GM21576 (cell line): Measurements from ENCODE around the gene ACER1.
A peak's percentile ranks its signal among the peaks of the same experiment; 100 is the strongest.
"Not testable (repeated sequence)": the region's sequence is repeated elsewhere in the genome, so short reads cannot be mapped to it uniquely, and the experiment has no call there.

Experiments
- ATAC-seq: cut with Tn5 transposase; IDR thresholded peaks from one replicate; pipeline ENCODE4 v1.9.1; 2021; ENCODE audit warnings: mild to moderate bottlenecking, moderate library complexity; ENCODE audit not compliant: unreplicated experiment

The ACER1 gene

DNA sequence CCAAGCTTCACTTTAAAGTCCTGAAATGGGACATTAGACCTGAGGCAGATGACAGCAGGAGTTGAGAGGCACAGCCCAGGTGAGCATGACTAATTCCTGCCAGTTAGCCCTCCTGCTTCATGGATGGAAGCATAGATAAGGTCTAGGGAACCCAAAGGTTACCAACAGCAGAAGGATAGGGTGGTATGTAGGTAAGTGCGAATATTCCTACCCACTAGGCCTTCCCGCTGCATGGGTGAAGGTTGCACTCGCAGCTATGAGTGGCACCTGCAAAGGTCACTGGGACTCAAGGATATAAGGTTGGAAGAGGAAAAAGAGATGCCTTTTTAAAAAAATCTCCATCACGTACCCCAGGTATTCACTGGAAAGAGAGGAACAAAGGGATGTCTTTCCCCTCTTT, 41.4 kb downstream of the ACER1 start:
- no peak for ATAC-seq

DNA sequence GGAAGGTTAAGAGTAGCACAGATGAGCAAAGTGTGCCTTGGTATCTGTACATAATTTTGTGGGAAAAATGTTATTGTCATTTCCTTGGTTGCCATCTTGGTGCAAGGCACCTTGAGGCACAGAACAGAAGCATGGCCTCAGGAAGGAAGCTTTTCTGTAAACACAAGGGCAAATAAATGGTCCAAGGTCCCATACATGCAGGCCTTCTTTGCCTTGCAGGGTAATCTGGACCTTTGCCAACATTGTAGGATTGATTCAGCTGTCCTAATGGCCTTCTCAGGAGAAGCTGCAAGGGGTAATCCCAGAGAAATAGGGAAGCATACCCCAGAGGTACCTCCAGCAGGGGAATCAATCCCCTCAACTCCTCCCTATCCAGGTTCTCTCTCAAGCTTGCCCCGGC, 44.7 kb downstream of the ACER1 start:
- ATAC-seq: no peak

DNA sequence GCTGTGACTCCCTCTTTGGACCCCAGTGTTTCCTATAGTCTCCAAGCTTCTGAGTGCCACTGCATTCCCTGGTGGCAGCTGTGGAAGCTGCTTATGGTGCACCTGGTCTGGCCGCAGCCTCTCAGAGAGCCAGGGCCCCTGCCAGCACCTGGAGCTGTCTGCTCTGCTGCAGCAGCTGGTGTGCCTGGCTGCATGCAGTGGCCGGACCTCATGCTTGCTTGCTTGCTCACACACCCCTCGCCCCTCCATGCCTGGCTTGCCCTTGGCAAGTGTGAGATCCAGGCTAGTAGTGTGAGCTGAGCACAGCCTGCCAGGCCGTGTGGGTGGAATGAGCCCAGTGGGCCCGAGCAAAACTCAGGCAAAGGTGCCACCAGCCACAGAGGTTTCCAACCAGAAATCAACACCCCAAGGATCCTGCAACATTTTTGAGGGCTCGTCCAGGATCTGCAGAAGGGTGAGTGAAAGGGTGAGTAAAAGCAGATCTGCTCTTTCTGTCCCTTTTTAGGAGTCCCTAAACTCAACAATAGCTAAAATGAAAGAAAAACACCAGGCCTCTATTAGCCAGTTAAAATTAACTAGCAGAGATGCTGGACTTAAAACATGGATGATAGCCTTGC, 46.0 kb downstream of the ACER1 start:
- no peak for ATAC-seq

DNA sequence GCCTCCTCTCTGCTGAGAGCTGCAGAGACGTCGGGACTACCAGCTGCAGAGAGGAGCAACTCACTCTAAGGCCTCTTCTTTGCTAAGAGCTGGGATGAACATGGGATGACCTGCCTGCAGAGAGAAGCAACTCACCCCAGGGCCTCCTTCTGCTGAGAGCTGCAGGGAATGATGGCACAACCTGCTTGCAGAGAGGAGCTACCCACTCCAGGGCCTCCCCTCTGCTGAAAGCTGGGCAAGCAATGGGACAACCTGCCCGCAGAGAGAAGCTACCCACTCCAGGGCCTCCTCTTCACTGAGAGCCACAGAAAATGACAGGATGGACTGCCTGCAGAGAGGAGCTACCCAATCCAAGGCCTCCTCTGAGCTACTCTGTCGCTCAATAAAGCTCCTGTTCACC, 46.7 kb downstream of the ACER1 start:
- ATAC-seq: no peak

DNA sequence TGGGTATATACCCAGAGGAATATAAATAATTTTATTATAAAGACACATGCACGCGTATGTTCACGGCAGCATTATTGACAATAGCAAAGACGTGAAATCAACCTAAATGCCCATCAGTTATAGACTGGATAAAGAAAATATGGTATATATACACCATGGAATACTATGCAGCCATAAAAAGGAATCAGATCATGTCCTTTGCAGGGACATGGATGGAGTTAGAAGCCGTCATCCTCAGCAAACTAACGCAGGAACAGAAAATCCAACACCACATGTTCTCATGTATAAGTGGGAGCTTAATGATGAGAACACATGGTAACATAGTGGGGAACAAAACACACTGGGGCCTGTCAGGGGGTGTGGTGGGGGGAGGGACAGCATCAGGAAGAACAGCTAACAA, 51.0 kb downstream of the ACER1 start:
- not testable (repeated sequence) for ATAC-seq

DNA sequence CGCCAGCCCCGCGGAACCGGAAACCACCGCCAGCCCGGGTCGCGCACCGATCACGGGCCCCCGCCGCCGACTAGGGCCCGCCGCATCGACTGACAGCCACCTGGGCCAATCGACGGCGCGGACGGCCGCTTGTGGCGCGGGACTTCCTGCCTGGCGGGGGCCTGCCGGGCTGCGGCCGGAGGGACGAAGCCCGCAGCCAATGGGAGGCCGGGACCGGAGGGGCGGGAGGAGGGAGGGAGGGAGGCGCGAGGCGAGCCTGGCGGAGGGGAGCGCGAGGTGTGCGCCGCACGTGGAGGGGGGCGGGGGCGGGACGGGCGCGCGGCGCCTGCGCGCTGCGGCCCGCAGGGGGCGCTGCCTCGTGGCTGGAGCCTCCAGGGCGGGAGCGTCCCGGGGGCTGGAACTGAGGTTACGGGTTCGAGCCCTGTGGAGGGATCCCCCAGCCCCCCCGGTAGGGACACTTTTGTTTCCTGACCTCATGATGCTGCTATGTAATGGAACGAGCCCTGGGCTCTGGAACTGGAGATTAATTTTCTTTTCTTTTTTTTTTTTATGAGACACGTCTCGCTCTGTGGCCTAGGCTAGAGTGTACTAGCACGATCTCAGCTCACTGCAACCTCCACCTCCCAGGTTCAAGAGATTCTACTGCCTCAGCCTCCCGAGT, 53.4 kb downstream of the ACER1 start, which contains the start of gene MLLT1:
Gene MLLT1, minus strand, starts transcription at position 45 of the 661 bp plus-strand sequence. CDS start 191 bp downstream, outside the sequence.
- ATAC-seq: peak; percentile 90

DNA sequence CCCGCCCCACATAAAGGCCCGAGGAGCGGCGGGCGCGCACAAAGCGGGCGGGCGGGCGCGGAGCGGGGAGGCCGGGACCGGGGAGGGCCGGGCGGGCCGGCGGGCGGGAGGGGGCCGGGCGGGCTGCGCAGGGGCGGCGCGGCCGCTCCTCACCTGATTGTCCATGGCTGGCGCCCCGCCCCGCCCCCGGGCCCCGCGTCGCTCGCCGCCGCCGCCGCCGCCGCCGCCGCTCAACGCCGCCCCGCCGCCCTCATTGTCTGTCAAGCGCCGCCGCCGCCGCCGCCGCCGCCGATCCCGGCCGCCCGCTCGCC, 53.8 kb downstream of the ACER1 start:
- ATAC-seq: no peak

DNA sequence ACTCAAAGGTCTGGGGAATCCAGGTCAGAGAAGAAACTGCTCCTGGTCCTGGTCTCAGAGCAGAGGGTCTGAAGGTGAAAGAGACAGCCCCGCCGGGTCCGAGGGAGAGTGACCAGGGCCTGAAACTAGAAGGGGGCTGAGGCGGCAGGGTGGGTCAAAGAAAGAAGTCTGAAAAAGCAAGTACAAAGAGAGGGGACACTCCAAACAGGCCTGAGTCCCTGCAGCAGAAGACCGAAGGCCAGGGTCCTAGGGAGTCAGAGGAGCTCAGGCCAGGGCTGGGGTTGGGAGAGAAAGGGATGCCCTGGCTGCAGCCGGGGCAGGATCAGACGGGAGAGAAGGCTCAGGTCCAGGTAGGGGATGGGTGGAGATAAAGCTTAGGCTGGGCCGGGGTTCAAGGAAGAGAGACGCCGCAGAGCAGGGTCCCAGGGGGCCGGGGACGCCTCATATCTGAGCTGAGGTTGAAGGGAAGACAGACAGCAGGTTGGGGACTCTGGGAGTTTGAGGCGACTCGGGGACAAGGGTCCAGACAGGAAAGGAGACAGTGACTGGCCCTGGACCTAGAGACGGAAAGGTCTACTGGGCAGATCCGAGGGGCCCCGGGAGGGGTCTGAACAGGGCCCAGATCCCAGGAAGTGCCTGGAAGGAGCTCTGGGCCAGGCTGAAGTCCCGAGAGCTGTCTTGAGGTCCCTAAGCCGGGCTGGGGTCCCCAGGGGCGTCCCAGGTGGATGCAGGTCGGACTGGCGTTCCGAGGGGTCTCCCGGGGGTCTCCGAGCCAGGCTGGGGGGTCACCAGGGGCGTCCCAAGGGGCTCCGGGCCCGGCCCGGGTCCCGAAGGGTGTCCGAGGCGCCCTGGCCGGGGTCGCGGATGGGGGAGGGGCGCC, 54.4 kb downstream of the ACER1 start:
- ATAC-seq: no peak

DNA sequence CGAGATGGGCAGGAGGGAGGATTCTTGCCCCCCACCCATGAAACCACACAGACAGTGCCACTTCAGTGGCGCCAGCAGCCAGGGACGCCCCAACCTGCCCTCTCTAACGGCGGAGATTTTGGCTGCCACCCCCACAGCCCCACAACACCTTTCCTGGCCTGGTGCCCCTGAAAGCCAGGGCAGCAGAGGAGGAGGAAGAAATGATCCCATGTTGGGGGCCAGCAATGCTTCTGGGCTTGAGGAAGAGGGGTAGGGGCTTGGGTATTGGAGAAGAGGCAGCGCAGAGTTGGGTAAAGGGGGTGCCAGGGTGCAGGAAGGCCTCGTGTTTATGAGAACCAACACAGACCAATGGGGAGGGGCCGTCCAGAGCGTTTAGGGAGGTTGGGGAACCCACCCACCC, 55.4 kb downstream of the ACER1 start:
- ATAC-seq: no peak

DNA sequence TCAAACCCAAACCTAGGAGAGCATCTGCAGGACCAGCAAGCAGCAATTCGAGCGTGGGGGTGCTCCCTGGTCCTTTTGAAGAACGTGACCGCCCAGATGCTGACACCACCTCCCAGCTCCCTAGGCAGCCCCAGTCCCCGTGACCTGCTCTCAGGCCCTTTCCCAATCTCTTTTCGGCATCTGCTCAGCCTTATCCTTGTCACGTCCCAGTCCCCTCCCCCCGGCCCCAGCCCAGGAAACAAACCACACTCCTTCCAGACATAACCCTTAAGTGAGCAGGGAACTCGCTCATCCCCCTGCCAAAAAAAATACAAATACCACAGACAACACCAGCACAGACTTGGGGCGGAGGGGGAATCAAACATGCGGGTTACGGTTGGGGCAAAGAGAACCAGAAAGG, 57.0 kb downstream of the ACER1 start:
- ATAC-seq: no peak

DNA sequence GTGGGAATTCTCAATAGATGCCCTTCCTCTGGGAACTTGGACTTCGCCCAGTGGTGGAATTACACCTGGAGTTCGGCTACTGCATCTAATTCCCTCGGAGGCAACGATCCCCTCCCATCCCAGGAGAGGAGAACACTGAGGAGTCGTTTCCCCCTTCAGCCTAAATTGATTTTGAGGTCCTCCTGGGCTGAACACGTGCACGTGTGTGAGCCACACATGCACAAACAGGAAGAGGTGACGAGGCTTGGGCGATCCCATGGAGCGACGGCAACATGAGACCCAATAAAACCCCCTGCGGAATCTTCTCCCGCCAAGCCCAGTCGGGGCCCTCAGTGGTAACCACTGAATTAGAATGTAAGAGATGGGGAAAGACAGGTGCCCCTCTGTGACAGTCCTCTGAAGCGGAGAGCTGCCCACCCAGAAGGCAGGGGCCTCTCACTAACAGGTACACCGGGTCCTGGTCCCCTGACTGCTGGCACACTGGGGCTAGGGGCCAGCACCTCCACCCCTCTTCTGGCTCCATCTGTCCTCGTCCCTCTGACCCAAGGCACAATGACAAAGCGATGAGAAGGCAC, 58.2 kb downstream of the ACER1 start:
- ATAC-seq: no peak

DNA sequence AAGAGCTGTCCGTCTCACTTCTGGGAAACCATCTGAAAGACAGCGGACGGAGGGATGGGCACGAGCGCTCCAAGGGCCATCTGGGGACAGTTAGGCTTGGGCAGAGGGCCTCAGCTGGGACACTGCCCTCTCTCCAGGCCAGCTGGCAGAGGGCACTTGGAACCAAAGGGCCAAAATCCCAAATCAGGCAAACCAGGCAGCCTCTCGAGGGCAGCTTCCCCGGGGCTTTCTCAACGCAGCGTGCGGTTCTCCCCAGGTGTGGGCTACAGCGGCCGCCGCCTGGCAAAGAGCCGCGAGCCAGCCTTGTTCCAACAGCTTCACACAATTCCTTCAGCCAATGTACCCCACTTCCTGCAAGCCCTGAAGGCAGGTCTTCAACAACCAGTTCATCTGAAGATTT, 58.7 kb downstream of the ACER1 start:
- ATAC-seq: no peak

DNA sequence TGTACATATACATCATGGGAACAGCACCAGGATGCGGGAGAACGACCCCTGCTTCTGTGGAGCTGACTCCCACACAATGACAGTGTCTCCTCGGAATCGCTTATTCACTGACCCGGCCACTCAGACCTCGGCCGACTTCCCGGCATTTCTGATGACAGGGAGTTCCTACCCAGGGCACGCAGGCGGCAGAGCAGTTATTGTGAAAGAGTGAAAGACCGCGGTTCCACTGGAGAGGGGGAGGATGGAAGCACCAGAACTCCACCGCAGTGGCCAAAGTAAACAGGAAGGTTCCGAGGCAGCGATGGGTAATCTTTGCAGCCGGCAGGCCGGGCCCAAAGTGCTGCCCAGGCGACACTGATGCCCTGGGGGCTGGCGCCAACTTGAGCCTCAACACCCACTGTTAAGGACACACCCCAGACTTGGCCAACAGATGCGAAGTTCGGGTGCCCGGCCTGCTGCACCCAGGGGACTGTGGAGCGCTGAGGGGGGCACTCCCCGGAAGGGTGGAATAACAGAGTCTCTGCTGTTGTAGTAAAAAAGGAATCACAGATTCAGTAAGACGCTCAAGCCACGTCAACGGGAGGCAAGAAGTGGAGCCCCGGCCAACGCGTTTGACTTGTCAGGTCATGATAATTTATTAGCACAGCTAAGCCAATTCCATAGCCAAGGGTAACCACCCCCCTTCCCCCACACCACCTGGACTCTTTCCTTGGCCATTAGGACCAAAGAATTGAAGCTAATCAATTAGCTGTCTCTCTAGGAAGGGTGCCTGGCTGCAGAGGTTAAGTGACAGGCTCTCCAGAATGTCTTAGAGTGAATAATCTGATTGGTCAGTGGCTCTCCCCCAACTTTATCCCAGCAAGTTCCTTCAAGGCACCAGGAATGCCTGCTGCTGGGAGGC, 59.5 kb downstream of the ACER1 start:
- no peak for ATAC-seq

DNA sequence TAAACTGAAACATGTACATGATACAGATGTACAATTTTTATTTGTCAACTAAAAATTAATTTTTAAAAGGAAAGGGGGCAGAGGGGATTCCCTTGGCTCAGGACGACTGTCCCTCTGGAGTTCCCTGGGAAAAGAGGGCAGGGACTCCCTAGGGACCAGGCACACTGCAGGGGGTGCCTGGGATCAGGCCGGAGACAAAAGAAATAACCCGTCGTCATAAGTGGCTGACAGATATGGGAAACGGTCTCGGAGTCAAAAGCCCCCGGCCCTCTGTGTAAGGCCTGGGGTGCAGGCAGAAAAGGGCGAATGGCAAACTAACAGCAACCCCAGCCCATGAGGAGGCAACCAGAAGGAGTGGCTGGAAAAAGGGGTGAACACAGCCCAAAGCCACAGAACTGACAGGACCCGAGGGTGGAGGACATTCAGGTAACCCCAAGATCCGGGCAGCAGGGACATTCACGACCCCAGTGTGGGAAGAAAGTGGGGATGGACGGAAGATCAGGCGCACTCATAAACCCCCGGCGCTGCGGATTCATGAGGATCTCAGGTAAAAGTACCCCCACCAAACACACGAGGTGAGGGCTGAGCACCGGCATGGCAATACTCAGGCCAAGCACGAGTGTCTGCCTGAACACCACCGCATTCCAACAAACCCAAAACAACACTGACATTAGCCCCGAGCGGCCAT, 60.4 kb downstream of the ACER1 start:
- ATAC-seq: no peak

DNA sequence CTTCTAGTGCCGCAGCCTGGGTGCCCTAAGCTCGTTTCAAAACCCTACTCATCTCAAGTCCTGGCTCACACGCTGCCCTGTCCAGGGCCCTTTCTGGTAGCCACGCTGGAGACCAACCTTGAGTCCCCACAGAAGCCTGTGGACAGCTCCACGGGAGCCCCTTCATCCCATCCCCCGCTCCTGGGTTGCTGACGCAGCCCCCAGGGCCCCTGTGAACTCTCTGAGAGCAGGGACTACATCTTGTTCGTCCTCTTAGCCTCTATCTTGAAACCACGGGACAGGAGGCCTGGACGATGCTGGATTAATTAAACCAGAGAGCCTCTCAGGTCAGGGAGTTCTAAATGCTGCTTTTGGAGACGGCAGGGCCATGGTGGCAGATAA, 61.0 kb downstream of the ACER1 start:
- ATAC-seq: no peak

DNA sequence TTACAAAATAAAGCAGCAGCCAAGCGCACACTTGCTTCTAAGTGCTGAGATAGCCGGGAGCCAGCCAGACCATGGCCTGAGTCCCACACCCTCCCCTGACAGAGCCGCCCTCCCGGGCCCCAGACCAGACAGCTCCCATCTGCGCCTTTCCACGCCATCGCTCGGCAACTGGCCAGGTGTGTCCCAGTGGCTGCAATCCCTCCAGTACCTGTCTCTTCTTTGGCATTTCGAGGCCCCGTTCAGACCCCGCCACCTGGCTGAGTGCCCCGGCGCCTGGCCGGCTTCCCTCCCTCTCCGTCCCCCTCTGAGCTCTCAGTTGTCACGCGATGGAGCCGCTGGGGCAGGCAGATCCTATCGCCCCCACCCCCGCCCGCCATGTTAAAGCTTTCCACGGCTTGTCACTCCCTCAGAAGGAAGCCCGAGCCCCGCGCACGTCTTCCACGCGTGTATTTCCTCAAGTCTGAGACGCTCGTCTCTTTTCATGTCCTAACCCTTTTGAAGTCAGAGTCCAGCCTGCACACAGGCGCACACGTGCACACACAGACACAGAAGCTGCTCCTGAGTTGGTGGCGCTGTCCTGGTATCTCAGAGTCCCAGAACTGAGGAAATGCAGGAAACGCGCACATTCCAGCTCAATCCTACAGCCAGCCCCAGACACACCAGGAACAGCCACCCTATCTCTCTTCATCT, 61.5 kb downstream of the ACER1 start:
- ATAC-seq: no peak

DNA sequence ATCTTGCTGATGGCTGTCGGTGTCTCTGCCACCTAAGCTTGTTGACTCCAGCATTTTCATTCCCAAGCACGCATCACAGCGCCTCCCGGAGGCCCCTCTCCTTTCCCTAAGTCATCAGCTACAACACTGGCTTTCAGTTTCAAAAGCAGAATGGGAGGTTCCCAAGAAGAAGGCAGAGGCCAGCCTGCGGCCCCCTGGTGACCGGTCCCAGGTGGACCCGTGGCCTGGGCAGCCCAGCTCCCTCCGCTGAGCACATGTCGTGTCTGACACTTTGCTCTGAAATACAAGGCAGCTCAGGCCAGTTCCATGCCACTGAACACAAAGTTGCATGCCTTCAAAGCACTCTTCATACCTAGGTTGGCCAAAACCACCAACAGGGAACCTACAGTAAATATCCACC, 62.2 kb downstream of the ACER1 start:
- ATAC-seq: no peak

DNA sequence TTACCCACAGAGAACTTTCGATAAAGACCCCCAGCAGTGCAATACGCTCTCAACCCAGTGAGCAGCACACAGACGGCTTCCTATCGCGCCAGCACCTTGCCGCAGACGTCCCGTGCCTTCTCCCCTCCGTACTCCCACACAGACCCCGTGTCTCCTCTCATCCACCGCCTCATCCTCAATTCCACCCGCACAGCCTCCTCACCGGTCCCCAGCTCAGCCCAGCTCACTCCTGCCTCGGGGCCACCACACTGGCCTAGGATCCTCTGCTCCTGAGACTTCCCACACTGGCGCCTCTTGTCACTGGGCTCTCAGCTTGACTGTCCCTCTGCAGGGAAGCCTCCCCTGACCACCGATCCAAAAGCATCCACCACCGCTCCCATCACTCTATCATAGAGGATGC, 62.6 kb downstream of the ACER1 start:
- ATAC-seq: no peak

DNA sequence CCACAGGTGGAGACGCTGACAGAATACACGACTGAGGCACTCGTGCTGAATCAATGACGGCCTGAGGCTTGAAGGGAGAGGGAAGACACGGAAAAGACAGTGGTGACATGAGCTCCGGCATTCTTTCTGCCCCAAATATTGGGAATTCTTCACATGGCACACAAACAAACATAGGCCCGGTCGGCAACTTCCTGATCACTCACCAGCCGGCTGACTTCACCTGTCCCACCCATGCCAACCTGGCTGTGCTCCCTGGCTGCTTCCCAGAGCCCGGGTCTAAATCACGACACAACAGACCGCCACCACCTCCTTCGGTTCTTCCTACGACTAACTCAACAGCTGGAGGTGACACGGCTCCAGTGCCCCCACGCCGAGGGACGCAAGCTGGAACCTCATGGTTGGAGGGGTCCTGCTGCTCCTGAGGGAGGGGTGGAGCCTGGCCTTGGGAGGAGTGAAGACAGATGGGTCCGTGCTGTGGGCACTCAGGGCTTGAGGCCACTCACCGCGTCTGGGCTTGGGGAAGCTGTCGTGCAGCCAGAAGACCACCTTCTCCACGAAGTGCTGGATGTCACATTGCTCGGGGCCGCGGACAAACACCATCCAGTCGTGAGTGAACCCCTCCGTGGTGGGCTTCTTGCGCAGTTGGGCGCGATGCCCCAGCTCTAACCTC, 63.2 kb downstream of the ACER1 start:
- ATAC-seq: no peak
